ENCODE measurements around the gene HNRNPM. TPM values are rescaled to one million over a fixed set of nuclear protein-coding genes. Genes with fewer than 3 reads are reported as not detected.
"Not testable (repeated sequence)": the region's sequence is repeated elsewhere in the genome, so short reads cannot be mapped to it uniquely, and the experiment has no call there.

HNRNPM gene
- total RNA-seq, 2 donors from 2014 or later = 118 to 119 TPM

DNA sequence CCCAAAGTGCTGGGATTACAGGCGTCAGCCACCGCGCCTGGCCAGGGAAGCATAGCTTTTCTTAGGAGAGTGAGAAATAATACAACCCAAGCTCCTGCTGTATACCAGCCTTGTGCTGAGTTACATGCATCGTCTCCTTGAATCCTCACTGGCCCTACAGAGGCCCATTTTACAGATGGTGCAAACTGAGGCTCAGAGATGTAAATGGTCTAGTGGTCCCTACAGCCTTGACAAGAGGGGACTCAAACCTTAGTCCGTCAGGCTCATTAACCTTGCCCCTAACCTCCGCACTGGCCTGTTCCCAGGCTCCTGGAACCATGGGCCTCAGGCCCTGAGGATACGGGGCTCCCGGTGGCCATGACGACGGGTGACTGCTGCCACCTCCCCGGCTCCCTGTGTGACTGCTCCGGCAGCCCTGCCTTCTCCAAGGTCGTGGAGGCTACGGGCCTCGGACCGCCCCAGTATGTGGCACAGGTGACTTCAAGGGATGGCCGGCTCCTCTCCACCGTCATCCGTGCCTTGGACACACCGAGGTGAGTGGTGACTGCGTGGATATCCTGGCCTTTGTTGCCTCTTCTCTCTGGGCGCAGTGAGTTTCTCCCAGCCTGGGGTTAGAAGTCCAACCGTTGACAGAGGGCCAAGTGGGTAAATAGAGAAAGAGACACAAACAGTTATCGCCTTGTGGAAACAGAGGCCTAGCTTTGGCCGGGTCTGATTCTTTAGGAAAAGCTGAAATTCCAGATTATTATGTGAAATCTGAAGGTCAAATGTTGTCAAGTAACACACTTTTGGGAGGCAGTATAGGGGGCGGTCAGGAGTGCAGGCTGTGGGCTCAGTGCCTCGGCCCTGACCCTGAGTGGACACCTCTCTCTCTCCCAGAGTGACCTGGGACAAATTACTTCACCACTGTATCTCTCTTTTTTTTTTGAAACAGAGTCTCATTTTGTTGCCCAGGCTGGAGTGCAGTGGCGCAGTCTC lies 23.0 kb upstream of the HNRNPM start:
- intact Hi-C loops (cut with DNase I) = loop anchor here in 1 of 2 donors (10.0 kb wide), 1 partner anchor 83 kb away; the partner anchor contains the start of gene PRAM1

GRCh38 chr19:8423817-8424223 lies 21.0 kb upstream of the HNRNPM start:
- intact Hi-C loops (cut with DNase I) = loop anchor here in 1 of 2 donors (10.0 kb wide), 1 partner anchor 81 kb away; the partner anchor contains the start of gene PRAM1
- DNase-seq (ENCODE audit: low spot score) = peak; percentile 97

More for the DNA sequence above, 23.0 kb upstream of the HNRNPM start:
- no peak for DNase-seq (ENCODE audit: low spot score)

DNA sequence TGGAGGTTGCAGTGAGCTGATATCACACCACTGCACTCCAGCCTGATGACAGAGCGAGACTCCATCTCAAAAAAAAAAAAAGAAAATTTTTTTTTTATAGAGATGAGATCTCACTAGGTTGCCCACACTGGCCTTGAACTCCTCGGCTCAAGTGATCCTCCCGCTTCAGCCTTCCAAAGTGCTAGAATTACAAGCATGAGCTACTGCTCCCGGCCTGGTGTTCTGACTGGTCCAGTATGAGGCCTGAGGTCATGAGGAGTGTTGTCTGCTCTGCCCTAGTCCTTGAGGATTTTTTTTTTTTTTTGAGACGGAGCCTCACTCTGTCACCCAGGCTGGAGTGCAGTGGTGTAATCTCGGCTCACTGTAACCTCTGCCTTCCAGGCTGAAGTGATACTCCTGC lies 19.4 kb upstream of the HNRNPM start:
- not testable (repeated sequence) for DNase-seq (ENCODE audit: low spot score)
- intact Hi-C loops (cut with DNase I) = loop anchor here in 1 of 2 donors (10.0 kb wide), 1 partner anchor 79 kb away; the partner anchor contains the start of gene PRAM1

DNA sequence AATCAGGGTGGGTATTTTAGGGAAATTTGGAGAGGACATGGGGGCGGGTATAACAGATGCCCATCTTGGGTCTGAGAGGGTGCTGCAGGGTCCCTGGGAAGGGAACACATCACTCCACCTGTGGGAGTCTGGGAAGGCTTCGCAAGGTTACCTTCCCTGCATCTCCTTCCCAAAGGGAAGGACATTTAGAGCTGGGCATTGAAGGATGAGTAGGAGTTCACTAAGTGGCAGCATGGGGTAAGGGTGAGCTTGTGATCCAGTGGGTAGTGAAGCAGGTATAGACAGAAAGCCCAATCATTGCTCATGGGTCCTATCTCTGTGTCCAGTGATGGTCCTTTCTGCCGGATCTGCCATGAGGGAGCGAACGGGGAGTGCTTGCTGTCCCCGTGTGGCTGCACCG lies 18.5 kb upstream of the HNRNPM start:
- intact Hi-C loops (cut with DNase I) = loop anchor here in 1 of 2 donors (10.0 kb wide), 1 partner anchor 79 kb away; the partner anchor contains the start of gene PRAM1
- no peak for DNase-seq (ENCODE audit: low spot score)

GRCh38 chr19:8429044-8429443 lies 15.7 kb upstream of the HNRNPM start:
- intact Hi-C loops (cut with DNase I) = loop anchor here in 1 of 2 donors (10.0 kb wide), 1 partner anchor 76 kb away; the partner anchor contains the start of gene PRAM1
- DNase-seq (ENCODE audit: low spot score) = no peak

DNA sequence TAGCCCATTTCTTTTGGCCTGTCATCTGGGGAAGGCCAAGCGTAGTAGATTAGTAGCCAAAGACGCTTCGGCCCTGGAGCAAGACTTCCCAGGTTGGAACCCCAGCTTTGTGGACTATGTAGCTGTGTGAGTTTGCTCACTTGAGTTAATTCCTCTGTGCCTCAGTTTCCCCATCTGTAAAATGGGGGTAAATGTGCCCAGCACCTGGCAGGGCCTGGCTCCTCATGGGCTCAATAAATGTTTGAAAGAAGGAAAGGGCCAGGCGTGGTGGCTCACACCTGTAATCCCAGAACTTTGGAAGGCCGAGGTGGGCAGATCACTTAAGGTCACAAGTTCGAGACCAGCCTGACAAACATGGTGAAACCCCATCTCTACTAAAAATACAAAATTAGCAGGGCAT lies 14.9 kb upstream of the HNRNPM start:
- intact Hi-C loops (cut with DNase I) = loop anchor here in 1 of 2 donors (10.0 kb wide), 1 partner anchor 75 kb away; the partner anchor contains the start of gene PRAM1
- no peak for DNase-seq (ENCODE audit: low spot score)

GRCh38 chr19:8430650-8431049 lies 14.1 kb upstream of the HNRNPM start:
- intact Hi-C loops (cut with DNase I) = no loop called here
- no peak for DNase-seq (ENCODE audit: low spot score)

DNA sequence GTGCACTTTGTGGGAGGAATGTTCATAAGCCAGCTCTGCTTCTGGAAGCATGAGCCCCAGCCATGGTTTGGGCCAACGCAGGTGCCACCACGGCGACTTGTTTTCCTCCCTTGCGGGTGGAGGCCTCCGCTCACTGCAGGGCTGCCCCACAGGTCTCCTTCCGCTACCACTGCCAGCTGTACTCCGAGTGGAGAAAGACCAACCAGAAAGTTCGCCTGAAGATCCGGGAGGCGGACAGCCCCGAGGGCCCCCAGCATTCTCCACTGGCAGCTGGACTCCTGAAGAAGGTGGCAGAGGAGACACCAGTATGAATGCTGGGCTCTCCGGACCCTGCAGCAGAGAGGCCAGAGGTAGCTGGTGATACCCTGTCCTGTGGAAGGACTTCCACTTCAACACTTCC lies 6.5 kb upstream of the HNRNPM start:
- intact Hi-C loops (cut with DNase I) = no loop called here
- DNase-seq (ENCODE audit: low spot score) = peak; percentile 68

GRCh38 chr19:8441725-8442544 lies 2.8 kb upstream of the HNRNPM start:
- intact Hi-C loops (cut with DNase I) = no loop called here
- DNase-seq (ENCODE audit: low spot score) = peak; percentile 72

DNA sequence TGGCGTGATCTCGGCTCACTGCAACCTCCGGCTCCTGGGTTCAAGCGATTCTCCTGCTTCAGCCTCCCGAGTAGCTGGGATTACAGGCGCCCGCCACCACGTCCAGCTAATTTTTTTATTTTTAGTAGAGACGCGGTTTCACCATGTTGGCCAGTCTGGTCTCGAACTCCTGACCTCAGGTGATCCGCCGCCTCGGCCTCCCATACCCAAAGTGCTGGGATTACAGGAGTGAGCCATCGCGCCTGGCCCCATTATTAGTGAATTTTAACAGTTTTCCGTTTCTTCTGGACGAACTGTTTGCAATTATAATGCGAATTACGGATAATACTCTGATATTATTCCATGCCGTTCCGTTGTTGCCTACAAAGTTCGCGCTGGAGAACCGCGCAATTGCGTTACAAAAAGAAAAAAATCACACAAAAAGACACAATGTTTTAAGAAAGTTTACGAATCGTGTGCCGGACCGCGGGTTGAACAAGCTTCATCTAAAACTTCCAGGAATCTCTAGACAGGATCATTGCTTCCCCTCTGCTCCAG lies 567 bp upstream of the HNRNPM start:
- DNase-seq (ENCODE audit: low spot score) = peak; percentile 76
- intact Hi-C loops (cut with DNase I) = not testable (repeated sequence)

- DNase-seq (ENCODE audit: low spot score) = peak; percentile 91
- intact Hi-C loops (cut with DNase I) = no loop called here
Observed at GRCh38 chr19:8445488-8446001, 770 bp downstream of the HNRNPM start.

DNA sequence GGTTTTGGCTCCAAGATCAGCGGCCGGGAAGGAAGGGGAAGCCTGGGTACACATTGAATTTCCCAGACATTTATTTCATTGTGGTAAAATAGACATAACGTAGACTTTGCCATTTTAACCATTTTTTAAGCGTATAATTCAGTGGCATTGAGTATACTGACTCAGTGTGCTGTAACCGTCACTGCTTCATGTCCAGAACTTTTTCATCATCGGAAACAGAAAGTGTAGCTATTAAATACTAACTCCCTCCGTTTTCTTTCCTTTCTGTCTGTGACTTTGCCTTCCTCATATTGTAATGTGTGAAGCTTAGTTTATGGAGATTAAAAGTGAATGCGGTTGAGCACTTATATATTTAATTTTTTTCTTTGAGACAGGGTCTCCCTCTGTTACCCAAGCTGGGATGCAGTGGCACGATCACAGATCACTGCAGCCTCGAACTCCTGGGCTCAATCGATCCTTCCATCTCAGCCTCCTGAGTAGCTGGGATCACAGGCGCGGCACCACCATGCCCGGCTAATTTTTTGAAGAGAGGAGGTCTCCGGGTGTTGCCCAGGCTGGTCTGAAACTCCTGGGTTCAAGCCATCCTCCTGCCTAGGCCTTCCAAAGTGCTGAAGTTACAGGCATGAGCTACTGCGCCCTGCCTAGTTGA lies 1.4 kb downstream of the HNRNPM start:
- intact Hi-C loops (cut with DNase I) = no loop called here
- DNase-seq (ENCODE audit: low spot score) = peak; percentile 41

GRCh38 chr19:8449830-8450229 lies 5.1 kb downstream of the HNRNPM start:
- DNase-seq (ENCODE audit: low spot score) = peak; percentile 18
- intact Hi-C loops (cut with DNase I) = no loop called here

- DNase-seq (ENCODE audit: low spot score) = peak; percentile 20
- intact Hi-C loops (cut with DNase I) = no loop called here
Observed at GRCh38 chr19:8451377-8451776, 6.6 kb downstream of the HNRNPM start.

DNA sequence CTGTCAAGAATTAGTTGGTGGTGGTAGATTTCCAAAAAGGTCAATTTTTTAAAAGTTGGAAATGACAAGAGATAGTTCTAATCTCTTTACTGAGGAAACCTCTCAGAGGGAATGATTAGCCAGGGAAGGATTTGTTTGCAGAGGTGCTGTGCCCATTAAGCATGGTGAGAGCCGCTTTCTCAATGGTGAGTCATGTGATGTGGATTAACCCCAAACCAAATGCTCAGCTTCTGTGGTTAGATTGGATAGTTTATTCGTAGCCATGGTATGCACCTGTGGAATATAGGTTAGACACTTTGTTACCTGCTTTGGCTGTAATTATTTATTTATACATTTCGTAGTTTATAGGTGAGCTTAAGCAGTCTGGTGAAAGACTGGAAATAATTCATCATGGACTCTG lies 7.1 kb downstream of the HNRNPM start:
- intact Hi-C loops (cut with DNase I) = no loop called here
- DNase-seq (ENCODE audit: low spot score) = no peak

- intact Hi-C loops (cut with DNase I) = no loop called here
- DNase-seq (ENCODE audit: low spot score) = peak; percentile 10
Observed at GRCh38 chr19:8452446-8453123, 7.8 kb downstream of the HNRNPM start.

DNA sequence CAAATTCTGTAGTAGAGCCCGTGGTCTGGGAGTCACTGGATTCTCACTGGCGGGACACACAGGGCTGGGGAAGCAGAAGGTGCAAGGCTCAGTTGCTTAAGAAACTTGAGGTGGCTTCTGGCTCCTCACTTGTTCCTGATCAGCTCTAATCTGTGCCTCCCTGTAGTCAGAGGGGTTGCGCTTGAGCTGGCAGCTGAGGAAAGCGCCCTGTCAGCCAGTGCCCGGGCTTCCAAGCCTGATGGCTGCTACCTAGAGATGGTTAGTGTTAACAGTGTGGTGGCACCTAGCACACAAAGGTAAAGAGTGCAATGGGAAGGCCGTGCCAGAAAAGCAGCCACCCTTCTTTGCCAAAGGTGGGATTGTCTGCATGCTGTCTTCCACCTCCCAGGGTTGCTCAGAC lies 8.8 kb downstream of the HNRNPM start:
- no peak for DNase-seq (ENCODE audit: low spot score)
- intact Hi-C loops (cut with DNase I) = no loop called here

DNA sequence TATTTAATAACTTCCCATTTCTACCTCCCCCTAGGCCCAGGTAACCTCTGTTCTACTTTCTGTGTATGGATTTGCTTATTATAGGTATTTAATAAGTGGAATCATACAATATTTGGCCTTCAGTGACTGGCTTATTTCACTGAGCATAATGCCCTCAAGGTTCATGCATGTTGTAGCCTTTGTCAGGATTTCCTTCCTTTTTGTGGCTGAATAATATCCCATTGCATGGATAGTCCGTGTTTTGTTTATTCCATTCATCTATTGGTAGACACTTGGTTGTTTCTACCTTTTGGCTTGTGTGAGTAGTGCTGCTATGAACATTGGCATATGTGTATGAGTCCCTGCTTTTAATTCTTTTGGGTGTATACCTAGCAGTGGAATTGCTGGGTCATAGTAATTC lies 9.4 kb downstream of the HNRNPM start:
- no peak for DNase-seq (ENCODE audit: low spot score)
- intact Hi-C loops (cut with DNase I) = no loop called here

Measured in posterior vena cava (tissue), 2 donors.